Endodermal cell (in vitro differentiated cells): ENCODE measurements around the gene MARCHF3. TPM values are rescaled to one million over a fixed set of nuclear protein-coding genes. Genes with fewer than 3 reads are reported as not detected.

Source experiments
- DNase-seq: peaks from one replicate; pipeline ENCODE4 v3.0.0-alpha.2; 2017
- H3K27ac ChIP-seq: 2 replicates; pipeline ENCODE4 v1.5.1; 2013; ENCODE audit warnings: mild to moderate bottlenecking, low read depth, low read length, moderate library complexity
- H3K27me3 ChIP-seq: 2 replicates; pipeline ENCODE4 v1.6.1; 2013; ENCODE audit warnings: mild to moderate bottlenecking, low read length, moderate library complexity; ENCODE audit not compliant: insufficient read depth, control insufficient read depth, poor library complexity, severe bottlenecking
- H3K36me3 ChIP-seq: 2 replicates; pipeline ENCODE4 v1.7.0; 2013; ENCODE audit warnings: mild to moderate bottlenecking, low read length, moderate library complexity; ENCODE audit not compliant: control insufficient read depth, insufficient read depth
- H3K4me1 ChIP-seq: one replicate; pipeline ENCODE4 v1.7.0; 2013; ENCODE audit warnings: low read length; ENCODE audit not compliant: control insufficient read depth, insufficient read depth
- H3K4me3 ChIP-seq: 2 replicates; pipeline ENCODE4 v1.5.1; 2013; ENCODE audit warnings: mild to moderate bottlenecking, low read length, moderate library complexity
- H3K9ac ChIP-seq: 2 replicates; pipeline ENCODE4 v1.6.1; 2013; ENCODE audit warnings: mild to moderate bottlenecking, low read length, moderate library complexity; ENCODE audit not compliant: poor library complexity, severe bottlenecking; ENCODE audit errors: extremely low read depth
- H3K9me3 ChIP-seq: 2 replicates; pipeline ENCODE4 v1.6.1; 2013; ENCODE audit warnings: mild to moderate bottlenecking, low read length, moderate library complexity; ENCODE audit not compliant: control insufficient read depth
- H3K27ac Mint-ChIP-seq: 2 replicates; pipeline ENCODE4 v1.8.0; 2020; ENCODE audit warnings: mixed read lengths
- H3K27me3 Mint-ChIP-seq: 2 replicates; pipeline ENCODE4 v1.8.0; 2021; ENCODE audit warnings: mild to moderate bottlenecking, mixed read lengths; ENCODE audit not compliant: insufficient read depth
- H3K36me3 Mint-ChIP-seq: 2 replicates; pipeline ENCODE4 v1.8.0; 2020; ENCODE audit warnings: low read depth, mixed read lengths
- H3K4me1 Mint-ChIP-seq: 2 replicates; pipeline ENCODE4 v1.8.0; 2020; ENCODE audit warnings: mixed read lengths
- H3K4me3 Mint-ChIP-seq: 2 replicates; pipeline ENCODE4 v1.8.0; 2020; ENCODE audit warnings: mild to moderate bottlenecking, moderate library complexity, mixed read lengths
- H3K9me3 Mint-ChIP-seq: 2 replicates; pipeline ENCODE4 v1.8.0; 2020; ENCODE audit warnings: mild to moderate bottlenecking, mixed read lengths
- WGBS, 2 experiments: methylation state at CpG; one replicate each; pipeline versions ENCODE4 v1.1.5 to v1.1.7; 2013; ENCODE audit warnings: missing lambda C conversion rate in 2 of 2, mixed read lengths in 1 of 2; ENCODE audit not compliant: insufficient coverage in 1 of 2, insufficient read length in 1 of 2; 5-methylcytosine and 5-hydroxymethylcytosine counted together
- total RNA-seq, 2 donors: library from RNA; stranded (reverse); fragmentation: NEBNext Ultra II Directional in 1 of 2; extraction: Animal tissue kit (Norgen Biotek cat#: 25700) in 1 of 2; gene quantifications; 2 replicates in 1 of 2; 3 replicates in 1 of 2; pipeline ENCODE4 v1.2.1, GENCODE V29; 2021
- TF ChIP-seq, protein P1 (sequence below): fragments of 200-600 bp; sonication (generic); conservative IDR thresholded peaks from 2 replicates; pipeline ENCODE4 v1.5.0; 2021; ENCODE audit warnings: antibody characterized with exemption, mild to moderate bottlenecking

The MARCHF3 gene
- total RNA-seq, 2 donors from 2014 or later: 4.4 to 11.3 TPM

GRCh38 chr5:126941403-126941802 lies 89.0 kb downstream of the MARCHF3 start:
- H3K4me3 Mint-ChIP-seq: no peak overlapping the region
- peaks cover 9% of the 10 kb centered on the region for H3K4me1 ChIP-seq
- no peak overlapping the region for H3K27ac Mint-ChIP-seq
- H3K9me3 ChIP-seq: no peaks in the 10 kb centered on the region
- peaks cover 38% of the 10 kb centered on the region for H3K4me1 Mint-ChIP-seq
- WGBS, 2 experiments: 97 to 100% methylated on average over 1 of the region's 1 CpG
- no peaks in the 10 kb centered on the region for H3K36me3 Mint-ChIP-seq
- peaks cover 12% of the 10 kb centered on the region for H3K27me3 Mint-ChIP-seq
- no peak overlapping the region for H3K27ac ChIP-seq
- no peaks in the 10 kb centered on the region for H3K9me3 Mint-ChIP-seq
- H3K36me3 ChIP-seq: no peaks in the 10 kb centered on the region
- no peak for DNase-seq
- TF ChIP-seq, protein P1, sequence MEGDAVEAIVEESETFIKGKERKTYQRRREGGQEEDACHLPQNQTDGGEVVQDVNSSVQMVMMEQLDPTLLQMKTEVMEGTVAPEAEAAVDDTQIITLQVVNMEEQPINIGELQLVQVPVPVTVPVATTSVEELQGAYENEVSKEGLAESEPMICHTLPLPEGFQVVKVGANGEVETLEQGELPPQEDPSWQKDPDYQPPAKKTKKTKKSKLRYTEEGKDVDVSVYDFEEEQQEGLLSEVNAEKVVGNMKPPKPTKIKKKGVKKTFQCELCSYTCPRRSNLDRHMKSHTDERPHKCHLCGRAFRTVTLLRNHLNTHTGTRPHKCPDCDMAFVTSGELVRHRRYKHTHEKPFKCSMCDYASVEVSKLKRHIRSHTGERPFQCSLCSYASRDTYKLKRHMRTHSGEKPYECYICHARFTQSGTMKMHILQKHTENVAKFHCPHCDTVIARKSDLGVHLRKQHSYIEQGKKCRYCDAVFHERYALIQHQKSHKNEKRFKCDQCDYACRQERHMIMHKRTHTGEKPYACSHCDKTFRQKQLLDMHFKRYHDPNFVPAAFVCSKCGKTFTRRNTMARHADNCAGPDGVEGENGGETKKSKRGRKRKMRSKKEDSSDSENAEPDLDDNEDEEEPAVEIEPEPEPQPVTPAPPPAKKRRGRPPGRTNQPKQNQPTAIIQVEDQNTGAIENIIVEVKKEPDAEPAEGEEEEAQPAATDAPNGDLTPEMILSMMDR: no peak
- no peak overlapping the region for H3K9ac ChIP-seq
- H3K27me3 ChIP-seq: no peaks in the 10 kb centered on the region
- no peak overlapping the region for H3K4me3 ChIP-seq

- no peak overlapping the region for H3K9ac ChIP-seq
- H3K27me3 ChIP-seq: no peaks in the 10 kb centered on the region
- peaks cover 9% of the 10 kb centered on the region for H3K4me1 ChIP-seq
- no peak for DNase-seq
- TF ChIP-seq, protein P1: no peak
- peaks cover 32% of the 10 kb centered on the region for H3K4me1 Mint-ChIP-seq
- no peaks in the 10 kb centered on the region for H3K36me3 ChIP-seq
- 86 to 92% methylated on average over 1 to 5 of the region's 5 CpGs for WGBS, 2 experiments
- H3K4me3 ChIP-seq: no peak overlapping the region
- H3K27ac ChIP-seq: no peak overlapping the region
- H3K9me3 Mint-ChIP-seq: no peaks in the 10 kb centered on the region
- no peaks in the 10 kb centered on the region for H3K36me3 Mint-ChIP-seq
- H3K9me3 ChIP-seq: no peaks in the 10 kb centered on the region
- no peak overlapping the region for H3K27ac Mint-ChIP-seq
- H3K27me3 Mint-ChIP-seq: peaks cover 2% of the 10 kb centered on the region
- H3K4me3 Mint-ChIP-seq: no peak overlapping the region
Measured at GRCh38 chr5:126939887-126940286, 90.5 kb downstream of the MARCHF3 start.

DNA sequence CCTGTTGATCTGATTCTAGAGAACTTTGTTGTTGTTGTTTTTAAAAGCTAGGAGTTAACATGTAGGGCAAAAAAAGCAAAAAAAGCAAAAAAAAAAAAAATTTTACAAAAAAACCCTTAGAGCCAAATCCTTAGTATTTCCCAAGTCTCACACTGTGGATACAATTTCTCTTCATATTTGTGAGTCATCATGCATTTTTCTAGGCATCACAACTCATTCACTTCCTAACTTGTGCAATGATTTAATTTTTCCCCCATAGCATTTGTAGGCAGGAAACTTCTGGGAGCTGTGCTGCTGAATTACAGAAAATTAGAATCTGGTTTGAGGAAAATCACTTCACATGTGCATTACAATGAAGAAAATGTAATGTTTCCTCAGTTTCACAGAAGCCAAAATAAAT lies 91.9 kb downstream of the MARCHF3 start:
- Mint-ChIP-seq H3K27ac (peak overlapping the region; percentile 58), H3K9me3 (no peaks in the 10 kb centered on the region), H3K4me3 (no peak overlapping the region), H3K27me3 (no peaks in the 10 kb centered on the region), H3K4me1 (peaks cover 32% of the 10 kb centered on the region), H3K36me3 (no peaks in the 10 kb centered on the region)
- no peaks in the 10 kb centered on the region for H3K9me3 ChIP-seq
- TF ChIP-seq, protein P1: no peak
- DNase-seq: no peak
- peaks cover 9% of the 10 kb centered on the region for H3K4me1 ChIP-seq
- H3K36me3 ChIP-seq: no peaks in the 10 kb centered on the region
- H3K9ac ChIP-seq: no peak overlapping the region
- no peaks in the 10 kb centered on the region for H3K27me3 ChIP-seq
- H3K27ac ChIP-seq: no peak overlapping the region
- H3K4me3 ChIP-seq: no peak overlapping the region
